GM12865 (cell line): ENCODE results near the gene PCDHGA4.

ENCODE experiments used
- DNase-seq: peaks from one replicate; pipeline ENCODE4 v3.0.0; 2010; ENCODE audit warnings: low read depth
- H3K4me3 ChIP-seq: 2 replicates; pipeline ENCODE4 v1.5.1; 2011; ENCODE audit warnings: mild to moderate bottlenecking, low read depth, low read length, control low read depth
- CTCF ChIP-seq: IDR thresholded peaks from 2 replicates; pipeline ENCODE4 v1.5.1; 2011; ENCODE audit warnings: low read length, control low read depth, low read depth, inconsistent platforms; ENCODE audit not compliant: insufficient read depth; ENCODE audit errors: missing control alignments

Gene PCDHGA4

GRCh38 chr5:141398608-141399007 is 43.8 kb downstream of the PCDHGA4 start:
- H3K4me3 ChIP-seq = no peak overlapping the region
- TF ChIP-seq CTCF = no peak
- DNase-seq = no peak

- H3K4me3 ChIP-seq = no peak overlapping the region
- no peak for TF ChIP-seq CTCF
- no peak for DNase-seq
Observed at GRCh38 chr5:141399555-141400258, 44.9 kb downstream of the PCDHGA4 start.

GRCh38 chr5:141402553-141403243 is 47.9 kb downstream of the PCDHGA4 start, which contains the start of gene PCDHGA9:
TSS of gene PCDHGA9 (plus strand) at chr5:141402778. CDS start at chr5:141402953, 175 bp downstream.
- TF ChIP-seq CTCF = peak; percentile 23
- no peak within 1 kb of the TSS for H3K4me3 ChIP-seq
- DNase-seq = no peak

GRCh38 chr5:141403387-141403786 is 48.6 kb downstream of the PCDHGA4 start:
- H3K4me3 ChIP-seq = no peak overlapping the region
- DNase-seq = no peak
- no peak for TF ChIP-seq CTCF
